ENCODE results near the gene LSR.

GRCh38 chr19:35293808-35294207 is 45.0 kb downstream of the LSR start:
- no peak for TF ChIP-seq CTCF (IDR thresholded peaks at IDR 0.05; ENCODE audit: insufficient read depth, low read depth, low read length)
- TF ChIP-seq EZH2 (IDR thresholded peaks at IDR 0.05; ENCODE audit: insufficient read depth, low read length): no peak
